Right atrium auricular region (tissue), 2 donors: ENCODE measurements around the gene TEAD1. TPM values are rescaled to one million over a fixed set of nuclear protein-coding genes. Genes with fewer than 3 reads are reported as not detected.

ENCODE experiments used
- DNase-seq: peaks from one replicate; pipeline ENCODE4 v3.0.0-alpha.2; 2019; ENCODE audit warnings: low spot score
- H3K27ac ChIP-seq, 2 donors: fragments of 200-600 bp; sonication (generic); 1 replicate in 1 of 2; 2 replicates in 1 of 2; pipeline ENCODE4 v1.5.1; 2016 to 2019
- H3K27me3 ChIP-seq, 2 donors: fragments of 200-600 bp; sonication (generic); one replicate each; pipeline versions ENCODE4 v1.5.1 to v1.6.0; 2017 to 2019
- H3K36me3 ChIP-seq: fragments of 200-600 bp; sonication (generic); one replicate; pipeline ENCODE4 v1.5.1; 2016
- H3K4me1 ChIP-seq, 2 donors: fragments of 200-600 bp; sonication (generic); one replicate each; pipeline versions ENCODE4 v1.5.1 to v1.6.0; 2017 to 2019
- H3K4me3 ChIP-seq, 2 donors: fragments of 200-600 bp; sonication (generic); 1 replicate in 1 of 2; 2 replicates in 1 of 2; pipeline ENCODE4 v1.5.1; 2017 to 2019; ENCODE audit warnings: mild to moderate bottlenecking in 1 of 2, moderate library complexity in 1 of 2
- H3K9me3 ChIP-seq, 2 donors: fragments of 200-600 bp; sonication (generic); one replicate each; pipeline ENCODE4 v1.5.1; 2019
- CTCF ChIP-seq, 2 donors: fragments of 200-600 bp; sonication (generic); IDR thresholded peaks; one replicate each; pipeline ENCODE4 v1.5.1; 2019; ENCODE audit warnings: antibody characterized with exemption in 2 of 2
- total RNA-seq, 2 donors: library from RNA; depleted of rRNA; stranded (reverse); fragments of >200 nt; gene quantifications; one replicate each; pipeline ENCODE4 v1.1.0, GENCODE V29; 2016

The TEAD1 gene
- total RNA-seq, 2 donors from 2014 or later, result 73.8 to 99.8 TPM

- DNase-seq, result no peak
- no peaks in the 10 kb centered on the region for H3K27me3 ChIP-seq
- no peaks in the 10 kb centered on the region for H3K9me3 ChIP-seq
- no peak for TF ChIP-seq CTCF (IDR thresholded peaks at IDR 0.05)
- peaks cover 0 to 20% of the 10 kb centered on the region in 2 donors for H3K4me1 ChIP-seq
- no peak overlapping the region for H3K27ac ChIP-seq
- no peak overlapping the region for H3K4me3 ChIP-seq
- H3K36me3 ChIP-seq, result no peaks in the 10 kb centered on the region
Measured at GRCh38 chr11:12832480-12833224, 158.4 kb downstream of the TEAD1 start.

GRCh38 chr11:12834166-12834565 is 159.9 kb downstream of the TEAD1 start:
- peaks cover 0 to 18% of the 10 kb centered on the region in 2 donors for H3K4me1 ChIP-seq
- no peak overlapping the region for H3K27ac ChIP-seq
- no peaks in the 10 kb centered on the region for H3K9me3 ChIP-seq

GRCh38 chr11:12834630-12835029 is 160.4 kb downstream of the TEAD1 start:
- no peaks in the 10 kb centered on the region for H3K36me3 ChIP-seq

More at GRCh38 chr11:12834166-12834565, 159.9 kb downstream of the TEAD1 start:
- DNase-seq, result no peak
- Histone ChIP-seq H3K4me3 (no peak overlapping the region), H3K36me3 (no peaks in the 10 kb centered on the region), H3K27me3 (no peaks in the 10 kb centered on the region)
- TF ChIP-seq CTCF (IDR thresholded peaks at IDR 0.05), result no peak

GRCh38 chr11:12835286-12835685 is 161.1 kb downstream of the TEAD1 start:
- Histone ChIP-seq H3K4me1 (peaks cover 0 to 10% of the 10 kb centered on the region in 2 donors), H3K27me3 (no peaks in the 10 kb centered on the region), H3K27ac (no peak overlapping the region), H3K36me3 (no peaks in the 10 kb centered on the region), H3K4me3 (no peak overlapping the region), H3K9me3 (no peaks in the 10 kb centered on the region)
- no peak for DNase-seq
- TF ChIP-seq CTCF (IDR thresholded peaks at IDR 0.05), result no peak

More at GRCh38 chr11:12834630-12835029, 160.4 kb downstream of the TEAD1 start:
- Histone ChIP-seq H3K27ac (no peak overlapping the region), H3K27me3 (no peaks in the 10 kb centered on the region), H3K9me3 (no peaks in the 10 kb centered on the region), H3K4me3 (no peak overlapping the region), H3K4me1 (peaks cover 0 to 13% of the 10 kb centered on the region in 2 donors)
- TF ChIP-seq CTCF (IDR thresholded peaks at IDR 0.05), result no peak
- DNase-seq, result no peak

GRCh38 chr11:12838463-12839123 is 164.4 kb downstream of the TEAD1 start:
- Histone ChIP-seq H3K9me3 (no peaks in the 10 kb centered on the region), H3K27ac (peak overlapping the region in 1 of 2 donors; percentile 25), H3K4me1 (peaks cover 0 to 39% of the 10 kb centered on the region in 2 donors), H3K36me3 (no peaks in the 10 kb centered on the region), H3K4me3 (peak overlapping the region in 1 of 2 donors; percentile 25), H3K27me3 (no peaks in the 10 kb centered on the region)
- no peak for TF ChIP-seq CTCF (IDR thresholded peaks at IDR 0.05)
- no peak for DNase-seq
